ENCODE measurements around the gene CDKAL1. TPM values are rescaled to one million over a fixed set of nuclear protein-coding genes. Genes with fewer than 3 reads are reported as not detected.

CDKAL1 gene
- total RNA-seq, 1 donor from 2014 or later = 24.8 TPM

GRCh38 chr6:21005816-21006570 is 471.7 kb downstream of the CDKAL1 start:
- Mint-ChIP-seq H3K4me3 (ENCODE audit: unreplicated experiment) (no peak overlapping the region), H3K27ac (ENCODE audit: unreplicated experiment) (no peak overlapping the region), H3K4me1 (ENCODE audit: low read depth, unreplicated experiment) (no peaks in the 10 kb centered on the region), H3K36me3 (ENCODE audit: unreplicated experiment) (no peaks in the 10 kb centered on the region), H3K27me3 (ENCODE audit: unreplicated experiment) (no peaks in the 10 kb centered on the region), H3K9me3 (ENCODE audit: unreplicated experiment) (no peaks in the 10 kb centered on the region)
- no peak for TF ChIP-seq CTCF (IDR thresholded peaks at IDR 0.05; ENCODE audit: partially characterized antibody, unreplicated experiment)
- no peak for DNase-seq

- H3K4me3 Mint-ChIP-seq (ENCODE audit: unreplicated experiment) = no peak overlapping the region
- H3K9me3 Mint-ChIP-seq (ENCODE audit: unreplicated experiment) = no peaks in the 10 kb centered on the region
- no peak overlapping the region for H3K27ac Mint-ChIP-seq (ENCODE audit: unreplicated experiment)
- DNase-seq = no peak
- no peak for TF ChIP-seq CTCF (IDR thresholded peaks at IDR 0.05; ENCODE audit: partially characterized antibody, unreplicated experiment)
- peaks cover 6% of the 10 kb centered on the region for H3K27me3 Mint-ChIP-seq (ENCODE audit: unreplicated experiment)
- no peaks in the 10 kb centered on the region for H3K36me3 Mint-ChIP-seq (ENCODE audit: unreplicated experiment)
- H3K4me1 Mint-ChIP-seq (ENCODE audit: low read depth, unreplicated experiment) = no peaks in the 10 kb centered on the region
These were observed 485.4 kb downstream of the CDKAL1 start for GRCh38 chr6:21019614-21020013.

- no peak overlapping the region for H3K4me3 Mint-ChIP-seq (ENCODE audit: unreplicated experiment)
- H3K9me3 Mint-ChIP-seq (ENCODE audit: unreplicated experiment) = peaks cover 4% of the 10 kb centered on the region
- H3K4me1 Mint-ChIP-seq (ENCODE audit: low read depth, unreplicated experiment) = no peaks in the 10 kb centered on the region
- H3K27ac Mint-ChIP-seq (ENCODE audit: unreplicated experiment) = no peak overlapping the region
- DNase-seq = no peak
- TF ChIP-seq CTCF (IDR thresholded peaks at IDR 0.05; ENCODE audit: partially characterized antibody, unreplicated experiment) = no peak
- H3K27me3 Mint-ChIP-seq (ENCODE audit: unreplicated experiment) = peaks cover 4% of the 10 kb centered on the region
- H3K36me3 Mint-ChIP-seq (ENCODE audit: unreplicated experiment) = no peaks in the 10 kb centered on the region
These were observed 488.3 kb downstream of the CDKAL1 start for GRCh38 chr6:21022343-21023107.

GRCh38 chr6:21023210-21023609 is 489.0 kb downstream of the CDKAL1 start:
- H3K4me3 Mint-ChIP-seq (ENCODE audit: unreplicated experiment) = no peak overlapping the region
- no peak for DNase-seq
- H3K4me1 Mint-ChIP-seq (ENCODE audit: low read depth, unreplicated experiment) = no peaks in the 10 kb centered on the region
- peaks cover 4% of the 10 kb centered on the region for H3K9me3 Mint-ChIP-seq (ENCODE audit: unreplicated experiment)
- no peak for TF ChIP-seq CTCF (IDR thresholded peaks at IDR 0.05; ENCODE audit: partially characterized antibody, unreplicated experiment)
- H3K27me3 Mint-ChIP-seq (ENCODE audit: unreplicated experiment) = peaks cover 7% of the 10 kb centered on the region
- H3K27ac Mint-ChIP-seq (ENCODE audit: unreplicated experiment) = no peak overlapping the region
- H3K36me3 Mint-ChIP-seq (ENCODE audit: unreplicated experiment) = no peaks in the 10 kb centered on the region

GRCh38 chr6:21024616-21025015 is 490.4 kb downstream of the CDKAL1 start:
- Mint-ChIP-seq H3K4me3 (ENCODE audit: unreplicated experiment) (no peak overlapping the region), H3K27me3 (ENCODE audit: unreplicated experiment) (peaks cover 7% of the 10 kb centered on the region), H3K9me3 (ENCODE audit: unreplicated experiment) (peaks cover 6% of the 10 kb centered on the region), H3K36me3 (ENCODE audit: unreplicated experiment) (no peaks in the 10 kb centered on the region), H3K4me1 (ENCODE audit: low read depth, unreplicated experiment) (no peaks in the 10 kb centered on the region), H3K27ac (ENCODE audit: unreplicated experiment) (no peak overlapping the region)
- TF ChIP-seq CTCF (IDR thresholded peaks at IDR 0.05; ENCODE audit: partially characterized antibody, unreplicated experiment) = no peak
- no peak for DNase-seq

Measured in glutamatergic neuron (in vitro differentiated cells).